IPS-20b (cell line): Measurements from ENCODE around the gene CHMP4B.

Source experiments
- H3K27ac ChIP-seq: one replicate; pipeline ENCODE4 v1.5.1; 2013; ENCODE audit warnings: low read length
- H3K27me3 ChIP-seq: 2 replicates; pipeline ENCODE4 v1.6.1; 2013; ENCODE audit warnings: mild to moderate bottlenecking, low read length, inconsistent platforms; ENCODE audit not compliant: insufficient read depth
- H3K36me3 ChIP-seq: 2 replicates; pipeline ENCODE4 v1.6.1; 2013; ENCODE audit warnings: low read depth, mild to moderate bottlenecking, inconsistent platforms, low read length, moderate library complexity; ENCODE audit not compliant: insufficient read depth
- H3K4me1 ChIP-seq: 2 replicates; pipeline ENCODE4 v1.6.1; 2013; ENCODE audit warnings: mild to moderate bottlenecking, control low read depth, inconsistent platforms, low read length, moderate library complexity; ENCODE audit not compliant: insufficient read depth
- H3K4me3 ChIP-seq: 2 replicates; pipeline ENCODE4 v1.5.1; 2013; ENCODE audit warnings: mild to moderate bottlenecking, low read length, inconsistent platforms
- H3K9ac ChIP-seq: 2 replicates; pipeline ENCODE4 v1.6.1; 2013; ENCODE audit warnings: low read depth, mild to moderate bottlenecking, inconsistent platforms, low read length, moderate library complexity
- H3K9me3 ChIP-seq: 2 replicates; pipeline ENCODE4 v1.6.1; 2013; ENCODE audit warnings: mild to moderate bottlenecking, low read depth, low read length, inconsistent platforms; ENCODE audit not compliant: insufficient read depth

CHMP4B gene

GRCh38 chr20:33874129-33874528 lies 63.0 kb downstream of the CHMP4B start:
- Histone ChIP-seq H3K4me3 (no peak overlapping the region), H3K27ac (no peak overlapping the region), H3K27me3 (no peaks in the 10 kb centered on the region), H3K4me1 (no peaks in the 10 kb centered on the region; the same call in 1 of the 2 replicates), H3K36me3 (no peaks in the 10 kb centered on the region), H3K9ac (no peak overlapping the region), H3K9me3 (no peaks in the 10 kb centered on the region; the same call in 1 of the 2 replicates)

DNA sequence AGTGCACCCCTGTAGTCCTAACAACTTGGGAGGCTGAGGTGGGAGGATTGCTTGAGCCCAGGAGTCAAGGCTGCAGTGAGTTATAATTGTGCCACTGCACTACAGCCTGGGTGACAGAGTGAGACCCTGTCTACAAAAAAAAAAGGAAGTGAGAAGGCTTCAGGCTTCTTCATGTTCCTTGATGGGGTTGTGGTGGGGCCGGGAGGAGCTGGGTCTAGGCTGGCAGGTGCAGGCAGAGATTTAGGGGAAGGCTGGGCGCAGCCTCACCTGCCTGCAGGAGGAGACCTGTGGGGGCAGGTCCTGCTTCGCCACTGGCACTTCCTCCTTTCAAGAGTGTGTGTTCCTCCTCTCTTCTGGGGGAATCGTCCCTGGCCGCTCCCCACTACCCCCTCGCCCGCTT lies 63.9 kb downstream of the CHMP4B start:
- H3K9ac ChIP-seq = no peak overlapping the region
- no peaks in the 10 kb centered on the region for H3K27me3 ChIP-seq
- no peaks in the 10 kb centered on the region; the same call in 1 of the 2 replicates for H3K4me1 ChIP-seq
- no peaks in the 10 kb centered on the region for H3K36me3 ChIP-seq
- H3K9me3 ChIP-seq = peaks cover 3% of the 10 kb centered on the region; the same call in 1 of the 2 replicates
- H3K4me3 ChIP-seq = no peak overlapping the region
- H3K27ac ChIP-seq = no peak overlapping the region

GRCh38 chr20:33875534-33876026 lies 64.4 kb downstream of the CHMP4B start:
- Histone ChIP-seq H3K9ac (no peak overlapping the region), H3K36me3 (no peaks in the 10 kb centered on the region), H3K27me3 (no peaks in the 10 kb centered on the region), H3K4me3 (no peak overlapping the region), H3K27ac (no peak overlapping the region), H3K9me3 (peaks cover 3% of the 10 kb centered on the region; the same call in 1 of the 2 replicates), H3K4me1 (no peaks in the 10 kb centered on the region; the same call in 1 of the 2 replicates)

DNA sequence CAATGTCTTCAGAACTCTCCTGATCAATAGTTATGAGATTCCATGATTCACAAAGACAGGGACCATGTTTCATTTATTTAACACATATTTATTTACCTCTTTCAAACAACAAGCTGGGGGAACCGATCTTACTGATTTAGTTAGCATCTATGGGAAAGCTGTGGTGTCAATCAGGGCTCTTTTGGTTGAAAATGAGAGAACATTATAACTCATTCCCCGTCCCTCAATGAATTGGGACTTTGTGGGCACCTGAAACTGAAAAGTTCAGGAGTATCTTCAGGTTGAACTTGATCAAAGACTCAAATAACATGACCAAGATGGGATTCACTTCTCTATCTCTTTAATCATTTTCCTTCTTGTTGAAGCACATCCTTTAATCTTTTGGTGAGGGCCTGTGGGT lies 67.4 kb downstream of the CHMP4B start:
- no peaks in the 10 kb centered on the region for H3K4me1 ChIP-seq
- no peak overlapping the region for H3K4me3 ChIP-seq
- no peaks in the 10 kb centered on the region for H3K27me3 ChIP-seq
- H3K27ac ChIP-seq = no peak overlapping the region
- no peak overlapping the region for H3K9ac ChIP-seq
- no peaks in the 10 kb centered on the region for H3K36me3 ChIP-seq
- peaks cover 3% of the 10 kb centered on the region; the same call in 1 of the 2 replicates for H3K9me3 ChIP-seq

GRCh38 chr20:33880396-33880795 lies 69.2 kb downstream of the CHMP4B start:
- Histone ChIP-seq H3K4me3 (no peak overlapping the region), H3K9me3 (peaks cover 3% of the 10 kb centered on the region; the same call in 1 of the 2 replicates), H3K27me3 (no peaks in the 10 kb centered on the region), H3K36me3 (no peaks in the 10 kb centered on the region), H3K27ac (no peak overlapping the region), H3K9ac (no peak overlapping the region), H3K4me1 (no peaks in the 10 kb centered on the region)

- H3K27ac ChIP-seq = no peak overlapping the region
- H3K4me1 ChIP-seq = no peaks in the 10 kb centered on the region
- H3K9me3 ChIP-seq = peaks cover 3% of the 10 kb centered on the region; the same call in 1 of the 2 replicates
- no peaks in the 10 kb centered on the region for H3K27me3 ChIP-seq
- H3K4me3 ChIP-seq = no peak overlapping the region
- no peak overlapping the region for H3K9ac ChIP-seq
- no peaks in the 10 kb centered on the region for H3K36me3 ChIP-seq
Observed at GRCh38 chr20:33881989-33882388, 70.8 kb downstream of the CHMP4B start.

DNA sequence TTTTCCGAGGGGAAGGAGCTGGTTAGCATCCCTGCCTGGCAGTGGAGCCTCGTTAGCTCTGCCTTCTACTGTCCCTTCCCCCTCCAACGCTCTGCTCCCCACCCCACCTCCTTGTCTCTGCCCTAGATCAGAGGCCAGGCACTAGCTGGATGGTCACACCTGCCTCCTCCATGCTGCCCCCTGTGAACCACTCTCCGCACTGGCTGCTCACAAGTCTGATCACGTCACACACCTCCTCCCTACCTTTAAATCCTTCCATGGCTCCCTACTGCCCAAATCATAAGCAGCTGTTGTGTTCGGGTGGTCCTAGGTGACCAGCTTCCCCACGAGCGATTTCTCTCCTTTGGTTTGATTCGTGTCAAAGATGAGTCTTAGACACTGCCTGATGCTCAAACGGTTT lies 71.3 kb downstream of the CHMP4B start:
- no peak overlapping the region for H3K27ac ChIP-seq
- no peaks in the 10 kb centered on the region for H3K27me3 ChIP-seq
- H3K4me1 ChIP-seq = no peaks in the 10 kb centered on the region

GRCh38 chr20:33883164-33883563 lies 72.0 kb downstream of the CHMP4B start:
- Histone ChIP-seq H3K4me3 (no peak overlapping the region), H3K36me3 (no peaks in the 10 kb centered on the region), H3K9me3 (peaks cover 3% of the 10 kb centered on the region; the same call in 1 of the 2 replicates), H3K27me3 (no peaks in the 10 kb centered on the region), H3K9ac (no peak overlapping the region), H3K27ac (no peak overlapping the region), H3K4me1 (no peaks in the 10 kb centered on the region)

More for the DNA sequence above, 71.3 kb downstream of the CHMP4B start:
- no peak overlapping the region for H3K9ac ChIP-seq
- no peak overlapping the region for H3K4me3 ChIP-seq
- no peaks in the 10 kb centered on the region for H3K36me3 ChIP-seq
- peaks cover 3% of the 10 kb centered on the region; the same call in 1 of the 2 replicates for H3K9me3 ChIP-seq

DNA sequence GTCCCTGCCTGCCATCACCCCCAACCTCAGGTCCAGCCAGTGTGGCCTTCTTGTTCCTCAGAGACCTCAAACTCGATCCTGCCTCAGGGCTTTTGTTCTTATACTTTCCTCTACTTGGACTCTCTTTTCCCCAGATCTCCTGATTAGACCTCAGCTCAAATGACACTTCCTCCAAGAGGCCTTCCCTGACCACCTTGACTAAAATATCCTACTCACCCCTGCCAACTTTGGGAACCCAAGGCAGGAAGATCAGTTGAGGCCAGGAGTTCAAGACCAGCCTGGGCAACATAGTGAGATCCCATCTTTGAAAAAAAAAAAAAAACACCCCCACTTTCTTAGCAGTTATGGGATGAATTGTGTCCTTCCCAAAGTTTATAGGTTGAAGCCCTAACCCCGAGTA lies 73.5 kb downstream of the CHMP4B start:
- no peak overlapping the region for H3K9ac ChIP-seq
- H3K27ac ChIP-seq = no peak overlapping the region
- H3K36me3 ChIP-seq = no peaks in the 10 kb centered on the region
- H3K4me1 ChIP-seq = no peaks in the 10 kb centered on the region
- no peaks in the 10 kb centered on the region for H3K27me3 ChIP-seq
- no peaks in the 10 kb centered on the region for H3K9me3 ChIP-seq
- H3K4me3 ChIP-seq = no peak overlapping the region

- H3K9me3 ChIP-seq = no peaks in the 10 kb centered on the region
- no peaks in the 10 kb centered on the region for H3K27me3 ChIP-seq
- H3K36me3 ChIP-seq = no peaks in the 10 kb centered on the region
- no peak overlapping the region for H3K27ac ChIP-seq
- H3K4me3 ChIP-seq = no peak overlapping the region
- no peaks in the 10 kb centered on the region for H3K4me1 ChIP-seq
- H3K9ac ChIP-seq = no peak overlapping the region
Observed at GRCh38 chr20:33889312-33889711, 78.2 kb downstream of the CHMP4B start.

DNA sequence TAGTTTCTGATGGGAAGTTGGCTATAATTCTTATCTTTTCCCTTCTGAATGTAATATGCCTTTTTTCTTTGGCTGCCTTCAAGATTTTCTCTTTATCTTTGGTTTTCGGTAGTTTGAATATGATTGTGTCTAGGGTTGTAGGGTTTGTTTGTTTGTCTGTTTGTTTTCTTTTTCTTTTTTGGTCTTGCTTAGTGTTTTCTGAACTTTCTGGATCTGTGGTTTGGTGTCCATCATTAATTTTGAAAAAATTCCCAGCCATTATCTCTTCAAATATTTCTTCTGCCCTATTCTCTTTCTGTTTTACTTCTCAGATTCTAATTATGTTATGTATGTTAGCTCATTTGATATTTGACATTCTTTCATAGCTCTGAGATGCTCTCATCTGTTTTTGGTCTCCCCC lies 79.4 kb downstream of the CHMP4B start:
- no peaks in the 10 kb centered on the region for H3K27me3 ChIP-seq
- H3K4me3 ChIP-seq = no peak overlapping the region
- no peaks in the 10 kb centered on the region for H3K36me3 ChIP-seq
- H3K4me1 ChIP-seq = no peaks in the 10 kb centered on the region
- no peaks in the 10 kb centered on the region for H3K9me3 ChIP-seq
- no peak overlapping the region for H3K9ac ChIP-seq
- no peak overlapping the region for H3K27ac ChIP-seq

DNA sequence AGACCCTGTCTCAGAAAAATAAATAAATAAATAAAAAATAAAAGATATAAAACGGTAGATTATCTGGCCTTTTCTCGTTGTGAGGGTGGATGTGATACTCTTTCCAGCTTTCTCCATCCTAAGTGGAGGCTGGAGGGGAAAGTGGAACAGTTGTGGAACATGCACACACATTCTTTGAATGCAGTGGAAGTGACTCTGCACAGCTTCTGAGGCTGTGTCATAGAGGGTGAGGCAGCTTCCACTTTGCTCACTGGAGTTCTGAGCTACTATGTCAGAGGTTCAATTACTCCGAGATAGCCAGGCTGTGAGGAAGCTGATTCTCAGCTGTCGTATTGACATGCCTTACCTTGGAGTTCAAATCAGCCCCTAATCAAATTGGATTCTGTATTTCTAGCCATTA lies 82.2 kb downstream of the CHMP4B start:
- H3K4me3 ChIP-seq = no peak overlapping the region
- H3K4me1 ChIP-seq = no peaks in the 10 kb centered on the region
- no peak overlapping the region for H3K9ac ChIP-seq
- no peaks in the 10 kb centered on the region for H3K9me3 ChIP-seq
- no peak overlapping the region for H3K27ac ChIP-seq
- no peaks in the 10 kb centered on the region for H3K27me3 ChIP-seq
- H3K36me3 ChIP-seq = no peaks in the 10 kb centered on the region
